Inferior parietal cortex (tissue), 1 donor: ENCODE measurements around the gene SHANK1.
A peak's percentile ranks its signal among the peaks of the same experiment; 100 is the strongest.

ENCODE experiments used
- DNase-seq: peaks from one replicate; pipeline ENCODE4 v3.0.0-alpha.2; 2016; ENCODE audit errors: extremely low spot score

Gene SHANK1

DNA sequence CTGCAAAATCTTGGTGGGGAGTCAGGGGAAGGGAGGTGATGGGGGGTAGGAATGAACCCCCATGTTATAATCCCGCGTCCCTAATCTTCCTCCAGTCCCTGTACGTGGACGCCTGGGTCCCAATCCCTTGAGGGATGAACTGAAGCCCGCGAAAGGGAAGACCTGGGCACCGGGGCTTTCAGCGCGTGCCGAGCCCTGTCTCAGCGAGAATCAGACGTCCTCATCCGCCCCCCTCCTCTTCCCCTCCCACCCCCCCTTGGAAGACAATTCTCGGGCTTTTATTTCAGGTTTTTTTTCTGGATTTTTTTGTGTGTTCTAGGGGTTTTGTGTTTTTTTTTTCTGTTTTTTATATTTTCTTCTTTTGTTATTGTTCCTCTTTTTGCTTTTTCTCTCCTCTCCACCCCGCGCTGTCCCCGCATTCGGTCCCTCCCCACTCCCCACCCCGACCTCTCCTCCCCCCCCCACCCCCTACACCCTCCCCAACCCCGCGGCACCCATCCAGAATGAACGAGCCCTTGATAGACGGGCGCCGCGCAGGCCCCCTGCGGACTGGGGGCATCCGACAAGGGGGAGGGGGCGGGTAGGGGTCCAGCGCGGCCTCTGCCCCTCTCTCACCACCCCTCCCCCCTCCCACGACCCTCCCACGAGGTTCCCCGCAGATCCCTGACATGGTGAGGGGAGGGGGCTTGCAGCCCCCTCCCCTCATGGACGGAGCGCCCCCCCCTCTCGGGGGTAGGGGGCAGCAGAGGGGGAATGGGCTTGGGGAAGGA lies 60.1 kb downstream of the SHANK1 start:
- DNase-seq: no peak

DNA sequence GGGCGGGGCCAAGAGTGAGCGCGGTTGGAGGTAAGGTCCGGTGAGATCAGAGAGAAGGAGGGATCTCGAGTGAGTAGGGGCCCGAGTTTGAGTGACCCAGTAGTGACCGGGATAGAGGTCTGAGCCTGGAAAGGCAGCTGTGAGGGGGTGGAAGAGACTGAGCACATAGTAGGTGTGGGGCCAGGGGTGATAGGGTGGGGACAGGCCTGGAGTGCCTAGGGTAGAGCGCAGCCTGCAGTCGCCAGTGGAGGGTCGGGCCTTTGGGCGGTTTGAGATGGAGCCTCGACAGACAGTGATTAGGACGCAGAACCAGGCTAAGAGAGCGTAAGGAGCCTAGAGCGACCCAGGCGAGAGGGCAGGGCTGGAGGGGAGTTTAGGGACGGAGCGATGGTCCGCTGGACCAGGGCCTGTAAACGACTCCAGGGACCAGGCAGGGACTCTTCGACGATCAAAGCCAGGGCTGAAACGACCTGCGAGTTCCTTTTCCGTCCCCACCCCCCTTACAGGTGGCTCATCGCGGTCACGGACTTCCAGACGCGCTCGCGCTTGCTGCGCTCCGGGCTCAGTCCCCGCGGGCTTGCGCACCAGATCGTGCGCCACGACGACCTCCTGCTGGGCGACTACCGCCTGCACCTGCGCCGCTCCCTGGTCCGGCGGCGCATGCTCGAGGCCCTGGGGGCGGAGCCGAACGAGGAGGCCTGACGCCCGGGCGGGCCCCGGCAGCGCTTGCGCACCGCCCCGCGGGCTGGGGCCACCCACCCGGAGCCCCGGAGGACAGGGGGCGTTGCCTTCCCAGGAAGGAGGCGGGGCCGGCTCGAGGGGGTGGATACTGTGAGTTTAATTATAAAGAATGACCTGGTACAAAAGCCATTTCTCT lies 60.9 kb downstream of the SHANK1 start:
- DNase-seq: peak; percentile 86

DNA sequence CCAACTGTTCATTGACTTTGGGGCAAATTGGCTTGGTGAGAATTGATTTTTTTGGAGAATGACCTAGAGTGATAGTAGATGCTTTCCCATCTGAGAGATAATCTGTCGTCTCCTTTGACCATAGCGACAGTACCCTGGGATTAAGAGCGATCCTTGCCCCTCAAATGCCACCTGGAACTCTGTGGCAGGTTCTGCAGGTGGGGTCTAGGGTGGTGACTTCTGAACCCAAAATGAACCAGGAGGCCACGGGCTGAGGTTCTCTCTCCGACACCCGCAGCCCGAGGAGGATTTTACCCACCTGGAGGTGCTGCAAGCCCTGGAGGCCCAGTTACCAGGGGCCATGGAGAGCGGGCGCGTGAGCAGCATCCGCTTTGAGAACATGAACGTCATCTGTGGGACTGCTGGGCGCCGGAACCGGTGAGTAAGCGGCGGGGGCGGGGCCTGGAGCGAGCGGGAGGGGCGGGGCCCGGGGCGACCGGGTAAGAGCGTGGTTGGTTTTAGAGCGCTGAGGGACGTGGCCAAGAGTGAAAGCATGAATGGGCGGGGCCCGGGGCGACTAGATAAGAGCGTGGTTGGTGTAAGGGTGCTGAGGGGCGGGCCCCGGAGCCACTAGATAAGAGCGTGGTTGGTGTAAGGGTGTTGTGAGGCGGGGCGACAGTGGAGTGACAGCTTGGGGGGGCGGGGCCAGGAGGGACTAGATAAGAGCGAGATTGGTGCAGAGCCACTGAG lies 61.7 kb downstream of the SHANK1 start:
- DNase-seq: peak; percentile 97

DNA sequence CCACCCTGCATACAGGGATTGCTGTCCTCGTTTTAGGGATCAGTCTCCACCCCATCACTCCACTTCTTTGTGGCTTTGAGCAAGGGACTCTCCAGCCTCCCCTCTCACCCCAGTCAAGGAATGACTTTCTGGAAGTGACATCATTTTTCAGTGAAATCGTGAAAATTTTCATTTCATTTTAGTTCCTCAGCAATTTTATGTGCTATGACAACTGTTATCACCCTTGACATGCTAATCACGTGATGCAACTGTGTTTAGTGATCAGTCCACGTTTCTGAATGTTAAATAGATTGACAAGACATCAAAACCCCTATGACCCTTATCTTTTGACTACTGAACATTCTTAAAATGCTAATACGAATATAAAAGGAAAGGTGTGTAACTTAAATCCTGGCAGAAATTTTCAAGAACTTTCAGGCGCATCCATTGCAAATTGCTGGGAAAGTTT lies 62.4 kb downstream of the SHANK1 start:
- peak; percentile 11 for DNase-seq

DNA sequence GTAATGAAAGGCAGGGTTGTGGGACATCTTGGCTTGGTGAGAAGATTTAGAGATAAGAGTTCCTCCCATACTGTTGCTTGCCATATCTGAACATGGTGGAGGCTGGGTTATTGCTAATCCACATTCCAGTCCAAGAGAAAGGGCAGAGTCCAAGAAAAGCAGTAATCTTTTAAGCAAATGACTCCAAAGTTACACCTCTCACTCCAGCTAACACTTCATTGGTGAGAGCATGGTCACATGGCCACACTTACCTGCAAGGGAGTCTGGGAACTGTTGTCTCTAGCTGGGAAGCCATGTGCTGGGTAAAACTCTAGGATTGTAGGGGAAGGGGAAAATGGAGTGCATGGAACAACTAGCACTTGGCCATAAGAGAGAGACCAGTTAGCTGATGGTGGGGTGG lies 64.7 kb downstream of the SHANK1 start:
- DNase-seq: no peak

DNA sequence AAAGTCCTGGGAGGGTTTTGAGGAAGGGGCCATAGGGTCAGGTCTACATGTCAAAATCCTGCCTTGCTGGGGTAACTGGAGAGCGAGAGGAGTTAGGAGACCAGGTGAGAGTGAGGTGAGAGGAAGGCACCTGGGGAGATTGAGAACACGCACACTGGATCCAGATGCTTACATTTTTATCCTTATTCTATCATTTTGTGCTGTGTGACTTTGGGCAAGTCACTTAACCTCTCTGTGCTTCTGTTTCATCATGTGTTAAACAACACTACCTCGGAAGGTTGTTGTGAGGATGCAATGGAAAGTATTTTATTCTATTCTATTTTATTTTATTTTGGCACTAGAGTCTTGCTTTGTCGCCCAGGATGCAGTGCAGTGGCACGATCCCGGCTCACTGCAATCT lies 66.9 kb downstream of the SHANK1 start:
- DNase-seq: no peak

DNA sequence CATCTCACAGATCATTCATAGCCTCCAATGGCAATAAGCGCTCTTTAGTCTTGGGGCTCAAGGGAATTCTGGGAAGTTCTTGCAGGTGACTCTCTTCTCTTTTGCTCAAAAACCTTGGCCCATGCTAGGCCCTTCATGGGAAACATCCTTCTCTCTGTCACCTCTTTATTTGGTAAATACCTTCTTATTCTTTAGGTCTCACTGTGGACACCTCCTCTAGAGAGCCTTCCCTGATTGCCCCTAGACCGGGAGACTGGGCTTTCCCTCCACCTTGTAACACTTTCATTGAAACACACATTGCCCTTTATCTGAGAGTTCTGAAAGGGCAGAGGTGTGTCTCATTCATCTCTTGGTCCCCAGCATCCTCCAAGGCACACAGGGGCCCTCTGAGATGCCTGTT lies 68.4 kb downstream of the SHANK1 start:
- DNase-seq: no peak

DNA sequence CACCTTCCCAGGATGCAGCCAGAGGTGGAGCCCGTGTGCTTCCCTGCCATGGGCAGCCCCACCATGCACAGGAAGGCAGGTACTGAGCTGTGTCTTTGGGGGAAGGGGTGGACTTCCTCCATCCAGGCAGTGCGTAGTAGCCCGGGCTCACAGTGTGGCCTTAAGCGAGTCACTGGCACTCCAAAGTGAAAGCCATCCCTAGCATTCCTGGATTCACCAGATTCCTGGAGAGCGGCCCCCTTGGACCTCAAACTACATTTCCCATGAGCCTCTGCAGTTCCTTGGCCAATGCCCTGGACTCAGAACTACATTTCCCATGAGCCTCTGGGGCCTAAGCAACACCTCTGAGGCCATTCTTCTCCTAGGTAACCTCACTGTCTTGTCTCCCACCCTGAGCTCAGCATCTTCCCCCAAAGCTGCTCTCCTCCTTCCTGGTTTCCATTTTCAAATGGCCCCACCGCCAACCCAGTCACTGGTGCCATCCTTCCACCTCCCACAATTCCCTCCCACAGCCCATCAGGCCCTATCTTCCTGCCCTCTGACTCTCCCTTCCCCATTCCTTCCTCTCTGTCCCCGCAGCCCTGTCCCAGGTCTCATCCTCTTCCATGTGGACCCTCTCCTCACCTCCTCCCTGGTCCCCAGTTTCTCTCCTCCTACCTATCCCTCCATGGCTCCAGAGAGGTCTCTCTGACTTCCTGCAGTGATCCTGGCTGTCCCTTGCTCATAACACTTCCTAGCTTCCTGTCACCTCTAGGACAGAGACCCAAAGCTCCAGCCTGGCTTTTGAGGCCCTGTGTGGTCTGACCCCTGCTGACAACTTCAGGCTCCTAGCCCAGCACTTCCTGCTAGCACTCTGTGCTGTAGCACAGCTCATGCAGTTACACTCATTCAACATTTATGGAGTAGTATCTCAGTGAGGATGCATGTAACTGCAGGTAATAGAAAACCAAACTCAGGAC lies 69.9 kb downstream of the SHANK1 start, which contains the start of gene C19orf81:
C19orf81 (plus strand) TSS at position 13 of the 959 bp plus-strand sequence; CDS start at position 13, 0 bp downstream.
- peak; percentile 22 for DNase-seq

DNA sequence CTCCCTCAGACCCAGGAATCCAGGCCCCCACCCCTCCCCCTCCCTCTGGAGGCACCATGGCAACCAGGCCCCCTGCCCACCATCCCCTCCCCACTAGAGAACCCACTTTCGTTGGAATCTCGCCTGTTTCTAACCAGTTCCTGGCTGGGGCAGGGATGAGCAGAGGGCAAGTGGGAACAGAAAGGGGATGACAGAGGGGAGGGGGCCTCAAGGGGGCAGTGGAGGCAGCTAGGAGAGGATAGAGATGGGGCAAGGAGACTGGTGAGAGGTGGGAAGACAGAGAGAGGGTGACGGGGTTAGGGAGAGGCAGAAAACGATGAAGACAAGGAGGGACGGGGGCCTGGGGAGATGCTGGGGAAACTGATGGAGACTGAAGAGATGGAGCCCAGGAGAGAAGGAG lies 70.9 kb downstream of the SHANK1 start:
- no peak for DNase-seq

DNA sequence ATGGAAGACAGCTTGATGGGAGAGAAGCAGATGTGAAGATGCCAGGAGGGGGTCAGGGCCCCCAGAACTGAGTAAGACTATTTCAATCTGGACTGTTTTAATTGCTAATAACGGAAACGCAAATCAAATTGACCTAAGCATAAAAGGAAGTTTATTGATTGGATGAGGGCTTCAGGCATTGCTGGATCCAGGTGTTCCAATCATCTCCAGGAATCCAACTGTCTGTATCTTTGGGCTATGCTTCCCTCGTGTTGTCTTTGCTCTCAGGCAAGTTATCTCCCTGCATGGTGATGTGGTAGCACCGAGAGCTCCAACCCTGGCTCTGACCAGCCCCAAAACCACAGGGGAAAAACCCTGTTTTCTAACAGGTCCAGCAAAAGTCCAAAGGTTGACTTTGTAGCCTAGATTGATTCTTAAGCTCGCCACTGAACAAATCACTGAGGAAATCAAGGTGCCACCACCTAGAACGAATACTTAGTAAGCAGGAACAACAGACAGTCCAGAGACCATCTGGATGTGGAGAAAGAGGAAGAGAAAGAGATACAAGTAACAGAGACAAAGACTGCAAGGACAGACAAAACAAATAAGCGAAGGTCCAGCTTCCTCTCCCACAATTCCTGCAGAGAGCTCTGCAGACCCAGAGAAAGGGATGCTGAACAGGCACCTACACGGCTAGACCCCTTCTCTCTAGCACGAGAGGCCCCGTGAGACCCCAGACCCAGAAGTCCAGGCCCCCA lies 71.6 kb downstream of the SHANK1 start:
- no peak for DNase-seq

DNA sequence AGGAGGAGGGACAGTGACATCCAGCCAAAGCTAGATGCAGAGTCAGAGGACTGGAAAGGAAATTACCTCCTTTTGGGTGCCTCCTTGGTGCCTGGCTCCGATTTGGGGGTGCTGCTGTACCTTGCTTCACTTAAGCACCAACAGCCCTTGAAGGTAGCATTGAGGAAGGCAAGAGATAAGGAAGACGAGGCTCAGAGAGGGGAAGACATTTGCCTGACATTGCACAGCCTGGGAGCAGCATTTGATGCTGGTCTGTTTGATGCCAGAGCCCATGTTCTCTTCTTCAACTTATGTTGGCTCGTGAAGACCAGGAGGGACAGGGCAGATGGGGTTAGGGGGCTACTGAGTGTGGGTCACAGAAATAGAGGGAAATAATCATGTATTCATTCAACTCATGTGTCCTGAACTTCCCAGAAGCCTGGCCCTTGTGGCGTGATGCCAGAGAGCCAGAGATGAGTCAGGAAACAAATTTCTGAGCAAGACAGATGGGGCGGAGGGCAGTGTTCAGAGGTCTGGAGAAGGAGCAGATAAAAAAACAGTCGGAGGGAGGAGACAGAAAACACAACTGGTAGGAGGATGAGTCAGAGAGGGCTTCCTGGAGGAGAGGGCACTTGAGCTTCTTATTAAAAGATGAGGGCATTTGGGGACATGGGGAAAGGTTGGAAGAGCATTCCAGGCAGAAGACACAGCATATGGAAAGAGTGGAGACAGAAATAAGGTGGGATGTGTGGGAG lies 73.4 kb downstream of the SHANK1 start:
- no peak for DNase-seq

DNA sequence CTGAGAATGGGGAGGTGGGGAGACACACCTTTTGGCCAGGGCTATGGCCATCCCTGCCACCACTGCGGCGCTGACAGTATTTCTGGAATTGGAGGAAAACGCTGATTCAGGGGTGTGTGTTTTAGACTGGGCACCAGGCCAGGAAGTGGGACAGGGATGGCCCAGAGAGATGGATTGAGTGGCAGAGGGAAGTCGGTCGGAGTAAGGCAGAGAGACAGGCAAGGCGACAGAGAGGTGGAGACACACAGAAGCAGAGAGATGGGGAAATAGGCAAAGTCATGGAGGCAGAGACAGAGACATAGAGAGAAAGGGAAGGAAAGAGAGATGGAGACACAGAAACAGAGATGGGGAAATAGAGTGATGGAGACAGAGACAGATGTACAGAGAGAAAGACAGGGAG lies 74.5 kb downstream of the SHANK1 start:
- DNase-seq: no peak

DNA sequence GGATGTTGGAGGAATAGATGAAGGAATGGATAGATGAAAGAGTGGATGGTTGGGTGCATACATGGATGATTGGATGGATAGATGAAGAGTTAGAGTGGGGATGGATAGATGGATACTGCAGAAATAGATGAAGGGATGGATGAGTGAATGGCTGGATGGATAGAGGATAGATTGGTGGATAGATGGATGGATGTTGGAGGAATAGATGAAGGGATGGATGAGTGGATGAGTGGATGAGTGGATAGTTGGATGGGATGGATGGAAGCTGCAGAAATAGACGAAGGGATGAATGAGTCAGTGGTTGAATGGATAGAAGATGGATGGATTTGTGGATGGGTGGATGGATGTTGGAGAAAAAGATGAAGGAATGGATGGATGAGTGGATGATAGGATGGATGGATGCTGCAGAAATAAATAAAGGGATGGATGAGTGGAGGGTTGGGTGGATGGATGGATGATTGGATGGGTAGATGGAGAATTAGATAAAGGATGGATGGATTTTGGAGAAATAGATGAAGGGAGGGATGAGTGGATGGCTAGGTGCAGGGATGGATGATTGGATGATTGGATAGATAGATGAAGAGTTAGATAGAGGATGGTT lies 75.2 kb downstream of the SHANK1 start:
- DNase-seq: no peak

DNA sequence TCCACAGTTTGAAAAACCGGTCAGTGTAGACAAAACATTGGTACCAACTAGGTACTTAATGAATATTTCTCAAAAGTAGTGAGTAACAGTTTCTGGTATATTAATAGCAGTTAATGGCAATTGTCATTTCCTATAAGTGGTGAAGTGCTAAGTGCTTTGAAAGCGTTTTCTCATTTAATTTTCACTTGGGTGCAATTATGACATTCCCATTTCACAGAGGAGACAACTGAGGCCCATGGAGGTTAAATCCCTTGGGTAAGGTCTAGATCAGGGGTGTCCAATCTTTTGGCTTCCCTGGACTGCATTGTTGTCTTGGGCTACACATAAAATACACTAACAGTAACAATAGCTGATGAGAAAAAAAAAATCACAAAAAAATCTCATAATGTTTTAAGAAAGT lies 79.2 kb downstream of the SHANK1 start:
- no peak for DNase-seq

DNA sequence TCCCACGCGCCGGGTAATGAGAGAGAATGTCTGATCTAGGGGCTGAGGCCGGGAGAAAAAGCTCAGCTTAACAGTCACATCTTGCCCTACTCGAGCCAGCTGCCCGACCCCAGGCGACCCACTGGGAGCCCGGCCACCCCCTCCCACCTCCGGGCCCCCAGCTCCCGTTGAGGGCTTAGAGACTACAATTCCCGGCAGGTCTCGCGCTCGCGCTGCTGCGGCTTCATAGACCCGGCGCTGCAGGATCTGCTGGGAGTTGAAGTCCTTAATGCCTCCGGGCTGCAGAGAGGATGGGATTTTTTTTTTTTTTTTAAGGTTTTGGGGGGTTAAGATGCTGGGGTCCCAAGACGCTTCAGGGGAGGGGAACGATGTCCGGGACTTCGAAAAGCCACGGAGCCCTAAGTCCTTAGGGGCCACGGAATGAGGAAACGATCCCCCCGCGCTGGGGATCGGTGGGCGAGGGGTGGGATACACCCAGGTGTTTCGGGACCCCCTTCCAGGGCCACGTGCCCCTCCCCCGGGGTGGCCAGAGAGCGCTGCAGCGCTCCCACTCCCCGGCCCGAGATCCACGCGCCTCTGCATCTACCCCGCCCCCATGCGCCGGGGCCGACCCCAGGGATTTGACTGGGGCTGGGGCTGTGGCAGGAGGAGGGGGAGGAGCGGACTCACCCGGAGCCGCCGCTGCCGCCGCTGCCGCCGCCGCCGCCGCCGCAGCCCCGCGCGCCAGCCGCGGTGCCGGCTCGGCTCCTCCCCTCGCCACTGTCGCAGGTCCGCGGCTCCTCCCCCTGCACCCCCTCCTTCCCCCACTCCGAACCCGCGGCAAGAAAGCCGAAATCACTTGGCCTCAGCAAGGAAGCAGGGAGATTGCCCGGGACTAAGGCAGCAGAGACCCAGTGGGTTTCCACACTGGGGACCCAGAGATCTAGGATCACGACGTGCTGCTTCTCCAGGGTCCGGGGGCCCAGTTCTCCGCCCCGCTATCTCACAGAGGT lies 80.2 kb downstream of the SHANK1 start, which contains the start of gene SYT3:
SYT3 (minus strand) TSS at position 761 of the 992 bp plus-strand sequence. CDS start 2,470 bp downstream, outside the sequence.
- peak; percentile 68 for DNase-seq

DNA sequence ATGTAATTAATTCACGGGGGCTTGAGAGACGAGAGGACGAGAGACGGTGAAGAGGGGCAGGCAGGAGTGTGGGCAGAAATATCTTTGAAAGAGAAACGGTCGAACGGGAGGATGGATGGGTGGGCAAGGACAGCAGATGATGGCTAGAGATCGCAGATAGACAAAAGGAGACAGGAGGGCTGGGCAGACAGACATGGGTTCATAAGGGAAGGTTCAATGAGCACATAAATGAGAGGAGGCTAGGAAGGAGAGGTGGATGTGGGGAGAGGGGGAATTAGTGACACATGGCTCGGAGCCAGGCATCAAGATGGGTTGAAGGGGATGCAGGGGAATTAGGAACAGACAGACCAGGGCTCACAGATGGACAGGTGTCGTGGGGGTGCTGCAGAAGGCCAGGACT lies 81.0 kb downstream of the SHANK1 start:
- DNase-seq: no peak

DNA sequence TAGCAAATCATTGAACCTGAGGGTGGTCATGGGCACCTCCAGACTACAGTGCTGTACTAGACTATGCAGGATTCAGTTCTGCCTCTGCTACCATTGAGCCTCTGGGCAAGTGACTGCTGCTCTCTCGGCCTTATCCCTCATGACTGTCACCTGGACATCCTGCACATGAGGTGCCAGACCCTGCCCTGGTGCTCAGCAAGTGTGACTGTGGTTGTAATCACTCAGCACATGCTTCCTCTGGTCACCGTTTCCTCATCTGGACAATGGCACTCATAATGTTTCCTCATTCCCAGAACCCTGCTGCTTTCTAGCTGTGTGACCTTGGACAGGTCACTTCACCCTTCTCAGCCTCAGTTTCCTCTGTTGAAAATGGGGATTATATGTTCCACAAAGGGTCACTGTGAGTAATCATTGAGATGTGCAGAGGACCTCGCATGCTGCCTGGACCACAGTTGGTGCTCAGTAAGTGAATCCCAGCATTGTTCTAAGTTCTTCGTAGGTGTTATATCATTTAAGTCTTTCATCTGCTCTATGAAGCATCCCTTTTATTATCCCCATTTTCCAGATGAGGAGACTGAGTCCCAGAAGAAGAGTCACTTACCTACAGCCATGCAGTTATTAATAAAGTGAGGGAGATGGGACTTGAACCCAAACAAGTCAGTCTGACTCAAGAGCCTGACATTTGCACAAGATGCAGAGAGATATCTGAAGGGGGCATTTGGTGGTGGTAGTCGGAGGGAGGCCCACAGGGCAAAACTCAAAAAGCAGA lies 83.1 kb downstream of the SHANK1 start:
- no peak for DNase-seq
